Mucosa of descending colon (tissue), 3 donors: ENCODE data around the gene TWF2. TPM values are rescaled to one million over a fixed set of nuclear protein-coding genes. Genes with fewer than 3 reads are reported as not detected.

Source experiments
- ATAC-seq: fragments of 200-7000 bp; cut with Tn5 transposase; one replicate; pipeline ENCODE4 v1.9.1; 2020; ENCODE audit warnings: mild to moderate bottlenecking, moderate library complexity
- DNase-seq, 3 donors: peaks; one replicate each; pipeline ENCODE4 v3.0.0-alpha.2; 2020
- H3K36me3 ChIP-seq: fragments of 200-600 bp; one replicate; pipeline ENCODE4 v1.8.0; 2021; ENCODE audit warnings: low read depth, mild to moderate bottlenecking
- H3K4me1 ChIP-seq: fragments of 200-600 bp; one replicate; pipeline ENCODE4 v1.8.0; 2021; ENCODE audit warnings: low read depth, mild to moderate bottlenecking
- H3K4me3 ChIP-seq: fragments of 200-600 bp; one replicate; pipeline ENCODE4 v1.8.0; 2021; ENCODE audit warnings: mild to moderate bottlenecking
- H3K9me3 ChIP-seq: fragments of 200-600 bp; one replicate; pipeline ENCODE4 v1.8.0; 2021; ENCODE audit warnings: mild to moderate bottlenecking
- intact Hi-C, 2 donors: fragments of 100-400 bp; cut with DNase I in 1 of 2; cut with micrococcal nuclease in 1 of 2; formaldehyde crosslinking; loops; one replicate each; pipeline versions ENCODE4 v1.11.0 to v1.11.1; 2022; cut with DNase I, micrococcal nuclease
- total RNA-seq, 3 donors: library from RNA; stranded (reverse); fragmentation: NEBNext Ultra II Directional in 2 of 3; extraction: Animal tissue kit (Norgen Biotek cat#: 25700) in 2 of 3; gene quantifications; one replicate each; pipeline versions ENCODE4 v1.2.1 to v1.2.4, GENCODE V29; 2021 to 2023
- TF ChIP-seq, protein P1 (sequence below): fragments of 200-600 bp; IDR thresholded peaks from one replicate; pipeline ENCODE4 v1.8.0; 2022; ENCODE audit warnings: antibody characterized with exemption, mild to moderate bottlenecking
- donor health status: DM: no; HTN: no; CAD: no; lungs with moderate emphysema.
- donor health status: DM: no; HTN: no; CAD: no.
- donor health status: DM: no; HTN: yes; CAD: no.

The TWF2 gene
- total RNA-seq, 3 donors from 2014 or later, result 39.1 to 41.1 (median 41.0) TPM

- Histone ChIP-seq H3K4me1 (peaks cover 4% of the 10 kb centered on the region), H3K4me3 (no peak overlapping the region), H3K36me3 (no peaks in the 10 kb centered on the region), H3K9me3 (no peaks in the 10 kb centered on the region)
- intact Hi-C loops, result loop anchor here in 1 of 2 donors (10.0 kb wide), 1 partner anchor 111 kb away; no protein-coding TSS in a partner anchor
- ATAC-seq, result no peak
- TF ChIP-seq, protein P1, sequence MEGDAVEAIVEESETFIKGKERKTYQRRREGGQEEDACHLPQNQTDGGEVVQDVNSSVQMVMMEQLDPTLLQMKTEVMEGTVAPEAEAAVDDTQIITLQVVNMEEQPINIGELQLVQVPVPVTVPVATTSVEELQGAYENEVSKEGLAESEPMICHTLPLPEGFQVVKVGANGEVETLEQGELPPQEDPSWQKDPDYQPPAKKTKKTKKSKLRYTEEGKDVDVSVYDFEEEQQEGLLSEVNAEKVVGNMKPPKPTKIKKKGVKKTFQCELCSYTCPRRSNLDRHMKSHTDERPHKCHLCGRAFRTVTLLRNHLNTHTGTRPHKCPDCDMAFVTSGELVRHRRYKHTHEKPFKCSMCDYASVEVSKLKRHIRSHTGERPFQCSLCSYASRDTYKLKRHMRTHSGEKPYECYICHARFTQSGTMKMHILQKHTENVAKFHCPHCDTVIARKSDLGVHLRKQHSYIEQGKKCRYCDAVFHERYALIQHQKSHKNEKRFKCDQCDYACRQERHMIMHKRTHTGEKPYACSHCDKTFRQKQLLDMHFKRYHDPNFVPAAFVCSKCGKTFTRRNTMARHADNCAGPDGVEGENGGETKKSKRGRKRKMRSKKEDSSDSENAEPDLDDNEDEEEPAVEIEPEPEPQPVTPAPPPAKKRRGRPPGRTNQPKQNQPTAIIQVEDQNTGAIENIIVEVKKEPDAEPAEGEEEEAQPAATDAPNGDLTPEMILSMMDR, result no peak
- DNase-seq, result no peak
Measured at GRCh38 chr3:52223449-52224408, 15.2 kb downstream of the TWF2 start.

DNA sequence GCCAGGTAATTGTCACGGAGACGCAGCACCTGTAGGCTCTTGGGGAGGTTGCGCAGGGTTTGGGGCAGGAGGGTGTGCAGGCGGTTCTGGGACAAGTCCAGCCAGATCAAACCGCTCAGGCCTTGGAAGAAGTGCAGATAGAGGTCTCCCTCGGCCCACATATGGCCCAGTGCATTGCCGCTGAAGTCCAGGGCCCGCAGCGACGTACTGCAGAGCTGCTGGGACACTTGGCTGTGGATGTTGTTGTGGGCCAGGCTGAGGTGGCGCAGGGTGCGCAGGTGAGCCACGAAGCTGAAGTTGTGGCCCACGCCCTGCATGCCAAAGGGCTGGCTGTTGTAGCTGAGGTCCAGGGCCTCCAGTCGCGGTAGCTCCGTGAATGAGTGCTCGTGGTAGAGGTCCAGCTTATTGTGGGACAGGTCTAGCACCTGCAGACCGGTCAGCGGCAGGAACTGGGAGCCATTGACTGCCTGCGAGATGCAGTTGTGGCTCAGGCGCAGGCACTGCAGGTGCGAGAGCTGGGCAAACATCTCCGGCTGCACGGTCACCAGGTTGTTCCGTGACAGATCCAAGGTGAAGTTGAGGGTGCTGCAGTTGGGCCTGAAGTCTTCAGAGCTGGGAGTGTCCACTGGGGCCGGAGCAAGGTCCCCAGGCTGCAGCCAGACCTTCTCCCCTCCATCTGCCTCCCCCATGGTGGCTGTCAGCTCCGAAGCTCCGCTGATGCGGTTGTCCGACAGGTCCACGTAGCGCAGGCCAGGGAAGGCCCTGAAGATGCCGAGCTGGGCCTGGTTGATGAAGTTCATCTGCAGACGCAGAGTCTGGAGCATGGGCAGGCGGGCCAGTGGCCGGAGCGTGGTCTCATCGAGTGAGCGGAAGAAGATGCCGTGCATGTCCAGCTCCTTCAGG is 16.4 kb downstream of the TWF2 start:
- TF ChIP-seq, protein P1, result no peak
- DNase-seq, result peak in 1 of 3 donors; percentile 53
- peaks cover 13% of the 10 kb centered on the region for H3K4me1 ChIP-seq
- no peaks in the 10 kb centered on the region for H3K36me3 ChIP-seq
- no peaks in the 10 kb centered on the region for H3K9me3 ChIP-seq
- no peak overlapping the region for H3K4me3 ChIP-seq
- intact Hi-C loops, result loop anchor here in 1 of 2 donors (10.0 kb wide), 1 partner anchor 112 kb away; no protein-coding TSS in a partner anchor
- no peak for ATAC-seq

DNA sequence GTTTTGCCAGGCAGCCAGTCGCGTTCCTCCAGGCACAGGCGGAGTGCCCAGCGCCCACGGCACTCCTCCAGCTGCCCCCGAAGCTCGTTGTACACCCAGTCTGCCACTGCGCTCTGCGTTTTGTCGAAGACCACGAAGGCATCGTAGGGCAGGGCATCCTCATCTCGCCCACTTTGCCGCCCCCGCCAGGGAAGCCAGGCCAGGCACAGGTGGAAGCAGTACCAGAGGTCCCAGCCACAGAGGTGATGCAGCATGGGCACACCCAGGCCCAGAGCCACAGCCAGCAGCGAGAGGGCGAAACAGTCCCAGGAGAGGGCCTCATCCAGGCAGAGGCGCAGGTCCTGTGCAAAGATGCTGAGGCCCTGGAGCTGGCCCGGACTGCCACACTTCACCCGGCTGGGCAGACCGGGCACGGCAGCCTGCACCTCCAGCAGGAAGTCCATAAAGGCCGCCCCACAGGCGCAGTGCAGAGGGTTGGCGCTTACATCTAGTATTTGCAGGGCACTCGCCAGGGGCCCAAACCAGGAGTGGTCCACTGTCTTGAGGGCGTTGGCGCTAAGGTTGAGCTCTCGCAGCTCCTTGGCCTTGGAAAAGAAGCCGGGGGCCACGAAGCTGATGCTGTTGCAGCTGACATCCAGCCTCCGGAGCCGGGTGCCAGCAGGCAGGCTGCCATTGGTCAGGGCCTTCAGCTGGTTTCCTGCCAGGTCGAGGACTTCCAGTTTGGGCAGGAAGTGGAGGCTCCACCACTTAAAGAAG is 17.2 kb downstream of the TWF2 start:
- intact Hi-C loops, result loop anchor here in 1 of 2 donors (10.0 kb wide), 1 partner anchor 113 kb away; no protein-coding TSS in a partner anchor
- no peak overlapping the region for H3K4me3 ChIP-seq
- peaks cover 22% of the 10 kb centered on the region for H3K4me1 ChIP-seq
- no peak for ATAC-seq
- no peaks in the 10 kb centered on the region for H3K9me3 ChIP-seq
- H3K36me3 ChIP-seq, result no peaks in the 10 kb centered on the region
- TF ChIP-seq, protein P1, result no peak
- DNase-seq, result peak in 1 of 3 donors; percentile 63

DNA sequence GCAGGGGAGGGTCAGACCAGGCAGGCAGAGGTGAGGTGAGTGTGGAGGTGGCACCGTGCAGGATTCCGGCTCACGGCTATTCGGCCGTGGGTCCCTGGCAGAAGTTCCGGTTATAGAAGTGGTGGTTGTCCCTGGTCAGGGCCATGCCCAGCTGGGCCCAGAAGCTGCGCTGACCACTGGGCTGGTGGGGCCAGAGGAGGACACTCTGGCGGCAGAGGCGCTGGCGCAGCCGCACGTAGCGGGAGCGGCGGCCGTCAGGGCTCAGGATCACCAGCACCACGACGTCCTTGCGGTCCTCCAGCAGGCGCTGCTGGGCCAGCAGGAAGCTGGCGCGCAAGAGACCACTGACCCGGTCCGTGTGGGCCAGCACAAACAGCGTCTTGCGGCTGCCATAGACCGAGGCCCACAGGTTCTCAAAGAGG is 17.8 kb downstream of the TWF2 start:
- intact Hi-C loops, result loop anchor here in 1 of 2 donors (10.0 kb wide), 1 partner anchor 114 kb away; no protein-coding TSS in a partner anchor
- TF ChIP-seq, protein P1, result no peak
- H3K4me1 ChIP-seq, result peaks cover 28% of the 10 kb centered on the region

More for the DNA sequence above, 17.8 kb downstream of the TWF2 start:
- ATAC-seq (no peak), DNase-seq (no peak)
- no peak overlapping the region for H3K4me3 ChIP-seq
- no peaks in the 10 kb centered on the region for H3K9me3 ChIP-seq
- H3K36me3 ChIP-seq, result no peaks in the 10 kb centered on the region
